HG03521 (cell line): ENCODE data around the gene UBL7.
"Not testable (repeated sequence)": the region's sequence is repeated elsewhere in the genome, so short reads cannot be mapped to it uniquely, and the experiment has no call there.

Source experiments
- ATAC-seq: cut with Tn5 transposase; IDR thresholded peaks from one replicate; pipeline ENCODE4 v1.9.1; 2021; ENCODE audit warnings: mild to moderate bottlenecking, moderate library complexity; ENCODE audit not compliant: unreplicated experiment

UBL7 gene

DNA sequence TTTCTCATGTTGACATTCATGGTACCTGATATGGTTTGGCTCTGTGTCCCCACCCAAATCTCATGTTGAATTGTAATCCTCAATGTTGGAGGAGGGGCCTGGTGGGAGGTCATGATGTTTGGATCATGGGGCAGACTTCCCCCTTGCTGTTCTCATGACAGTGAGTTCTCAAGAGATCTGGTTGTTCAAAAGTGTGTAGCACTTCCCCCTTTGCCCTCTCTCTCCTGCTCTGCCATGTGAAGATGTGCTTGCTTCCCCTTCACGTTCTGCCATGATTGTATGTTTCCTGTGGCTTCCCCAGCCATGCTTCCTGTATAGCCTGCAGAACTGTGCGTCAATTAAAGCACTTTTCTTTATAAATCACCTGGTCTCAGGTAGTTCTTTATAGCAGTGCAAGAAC lies 3.3 kb upstream of the UBL7 start:
- ATAC-seq = no peak

DNA sequence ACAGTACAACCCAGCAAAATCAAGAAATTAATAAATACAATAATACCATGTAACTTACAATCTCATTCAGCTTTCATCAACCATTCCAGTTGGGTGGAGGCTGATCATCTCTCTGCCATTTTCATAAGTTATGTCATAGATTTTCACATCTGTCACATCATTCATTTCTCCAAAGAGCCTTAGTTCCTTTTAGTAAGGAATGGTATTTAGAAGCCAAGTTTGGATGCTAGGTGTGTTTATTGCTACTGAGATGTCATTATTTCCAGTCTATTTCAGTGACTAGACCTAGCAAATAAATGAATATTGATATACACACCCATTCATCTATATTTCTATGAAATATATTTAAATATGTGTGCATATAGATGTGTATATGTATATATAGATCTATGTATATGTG lies 2.7 kb upstream of the UBL7 start:
- ATAC-seq = no peak

DNA sequence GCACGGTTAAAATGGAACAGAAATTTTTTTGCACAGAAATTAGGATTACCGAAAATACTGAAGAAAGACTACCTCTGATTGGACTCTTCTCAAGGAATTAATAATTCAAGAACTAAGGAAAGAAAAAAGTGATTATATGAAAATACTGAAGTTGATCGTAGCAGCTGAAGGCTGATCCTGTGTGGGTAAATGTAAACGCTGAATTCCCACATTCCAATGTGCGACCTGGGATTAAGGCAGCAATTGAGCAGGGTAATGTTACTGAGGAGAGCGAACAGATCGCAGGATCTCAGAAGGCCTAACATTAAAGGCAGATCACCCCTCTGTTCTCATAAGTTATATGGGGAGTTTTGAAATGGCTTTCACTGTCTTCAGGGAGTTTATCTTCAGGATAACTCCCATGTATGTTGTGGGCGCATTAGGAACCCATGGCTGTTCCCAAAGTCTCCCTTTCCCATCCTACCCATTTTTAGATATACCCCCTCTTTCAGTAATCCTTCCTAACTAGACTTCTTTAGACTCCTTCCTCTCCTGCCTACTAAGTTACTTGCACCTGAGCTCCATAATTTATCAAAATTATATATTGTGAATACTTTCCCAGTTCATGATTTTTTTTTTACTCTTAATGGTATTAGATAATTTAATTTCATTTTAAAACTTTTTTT lies 1.0 kb upstream of the UBL7 start:
- no peak for ATAC-seq

DNA sequence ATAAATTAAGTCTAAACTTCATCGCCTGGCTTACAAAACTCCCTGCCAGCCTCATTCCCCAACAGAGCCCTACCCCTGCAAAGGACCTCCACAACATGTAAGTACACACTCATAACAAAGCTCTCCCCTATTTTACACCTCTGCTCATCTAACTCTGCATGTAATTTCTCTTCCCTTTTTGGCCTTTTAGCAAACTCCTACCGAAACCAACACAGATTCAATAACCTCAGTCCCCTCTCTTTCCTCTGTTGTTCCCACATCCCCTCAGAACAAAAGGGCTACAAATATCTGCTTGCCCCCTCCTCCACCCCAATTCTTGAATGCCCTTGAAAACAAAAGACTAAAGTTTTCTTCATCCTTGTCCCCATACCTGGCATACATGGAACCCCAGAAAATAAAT lies 662 bp downstream of the UBL7 start:
- ATAC-seq = no peak

- not testable (repeated sequence) for ATAC-seq
Measured at GRCh38 chr15:74459798-74460197, 1.2 kb downstream of the UBL7 start.

GRCh38 chr15:74458473-74458872 lies 2.5 kb downstream of the UBL7 start:
- ATAC-seq = no peak

GRCh38 chr15:74457036-74457435 lies 3.9 kb downstream of the UBL7 start:
- not testable (repeated sequence) for ATAC-seq

GRCh38 chr15:74454764-74455500 lies 6.0 kb downstream of the UBL7 start:
- no peak for ATAC-seq

DNA sequence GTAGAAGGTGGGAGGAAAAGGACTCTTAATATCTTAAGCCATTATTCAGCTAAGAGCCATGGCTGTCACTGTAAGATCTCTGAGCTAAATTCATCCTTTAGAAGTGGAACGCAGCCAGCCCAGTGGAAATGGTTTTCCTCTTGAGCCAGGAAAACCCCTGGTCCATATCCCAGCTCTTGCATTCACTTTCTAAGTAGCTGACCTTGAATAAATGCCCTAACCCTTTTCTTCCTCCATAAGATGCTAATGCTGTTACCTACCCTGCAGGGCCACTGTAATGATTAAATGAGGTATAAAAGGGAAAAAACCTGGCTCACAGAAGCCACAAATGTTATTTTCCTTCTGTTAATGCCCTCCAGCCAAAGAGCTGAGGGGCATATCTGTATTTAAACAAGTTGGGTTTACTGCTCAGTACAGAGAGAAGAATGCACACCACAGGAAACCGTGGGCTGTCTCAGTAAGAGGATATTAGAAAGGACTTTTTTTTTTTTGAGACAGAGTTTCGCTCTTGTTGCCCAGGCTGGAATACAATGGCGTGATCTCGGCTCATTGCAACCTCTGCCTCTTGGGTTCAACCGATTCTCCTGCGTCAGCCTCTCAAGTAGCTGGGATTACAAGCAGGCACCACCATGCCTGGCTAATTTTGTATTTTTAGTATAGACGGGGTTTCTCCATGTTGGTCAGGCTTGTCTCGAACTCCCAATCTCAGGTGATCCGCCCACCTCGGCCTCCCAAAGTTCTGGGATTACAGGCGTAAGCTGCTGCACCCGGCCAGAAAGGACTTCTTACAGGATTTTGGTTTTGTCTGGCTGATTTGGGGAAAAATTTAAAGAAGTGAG lies 6.8 kb downstream of the UBL7 start:
- ATAC-seq = no peak

DNA sequence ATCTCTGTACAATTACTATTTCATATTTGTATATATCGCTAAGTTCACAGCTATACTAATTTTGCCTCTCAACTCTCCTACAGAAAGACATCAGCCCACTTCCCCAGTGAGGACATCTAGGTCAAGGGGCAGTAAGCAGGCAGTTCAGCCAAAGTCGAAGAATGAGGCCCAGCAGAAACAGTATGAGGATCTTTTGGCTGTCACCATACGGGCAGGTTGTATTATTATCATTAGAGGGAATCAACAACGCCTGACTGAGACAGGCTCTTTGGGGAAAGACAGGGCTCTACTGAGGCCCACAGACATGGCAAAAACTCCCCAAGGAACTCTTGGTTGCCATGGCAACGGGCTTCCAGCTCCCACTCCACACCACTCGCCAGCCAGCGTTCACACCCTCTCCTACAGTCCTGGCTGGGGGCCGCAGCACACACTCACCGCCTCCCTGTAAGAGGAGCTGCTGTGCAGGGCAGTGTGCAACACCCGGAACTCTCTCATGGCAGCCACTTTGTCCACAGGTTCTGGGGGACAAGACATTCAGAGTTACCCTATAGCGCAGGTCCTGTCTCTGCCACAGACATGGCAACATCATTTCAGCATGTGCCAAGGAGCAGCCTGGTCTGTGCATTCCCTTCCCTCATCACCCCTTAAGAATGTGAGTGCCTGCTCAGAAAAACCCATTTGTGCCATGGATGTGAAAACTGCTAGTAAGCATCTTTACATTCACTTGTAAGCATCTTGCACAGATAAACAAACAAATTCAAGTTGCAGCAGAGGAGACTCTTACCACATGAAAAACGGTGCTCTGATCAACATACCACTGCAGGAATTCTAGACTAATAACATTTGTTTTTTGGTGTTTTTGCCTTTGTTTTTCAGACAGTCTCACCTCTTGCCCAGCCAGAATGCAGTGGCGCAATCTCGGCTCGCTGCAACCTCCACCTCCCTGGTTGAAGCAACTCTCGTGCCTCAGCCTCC lies 8.8 kb downstream of the UBL7 start:
- no peak for ATAC-seq

DNA sequence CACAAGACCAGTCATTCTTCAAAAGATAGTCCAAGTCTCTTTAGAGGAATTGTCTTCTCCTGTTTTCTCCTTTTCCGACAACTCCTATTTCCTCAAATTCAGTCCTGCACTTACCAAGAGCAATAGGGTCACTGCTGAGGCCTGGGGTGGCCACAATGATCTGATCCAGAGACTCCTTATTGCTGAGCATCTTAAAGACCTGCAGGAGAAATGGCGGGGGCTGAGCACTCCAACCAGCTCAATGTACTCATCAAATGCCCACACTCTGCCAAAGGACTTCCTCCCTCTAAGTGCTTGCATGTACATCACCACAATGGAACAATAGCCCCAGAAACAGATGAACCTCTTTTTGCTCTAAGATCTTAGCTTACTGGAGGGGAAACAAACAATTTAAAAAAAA lies 9.6 kb downstream of the UBL7 start:
- ATAC-seq = no peak

GRCh38 chr15:74449643-74450205 lies 11.2 kb downstream of the UBL7 start:
- no peak for ATAC-seq

DNA sequence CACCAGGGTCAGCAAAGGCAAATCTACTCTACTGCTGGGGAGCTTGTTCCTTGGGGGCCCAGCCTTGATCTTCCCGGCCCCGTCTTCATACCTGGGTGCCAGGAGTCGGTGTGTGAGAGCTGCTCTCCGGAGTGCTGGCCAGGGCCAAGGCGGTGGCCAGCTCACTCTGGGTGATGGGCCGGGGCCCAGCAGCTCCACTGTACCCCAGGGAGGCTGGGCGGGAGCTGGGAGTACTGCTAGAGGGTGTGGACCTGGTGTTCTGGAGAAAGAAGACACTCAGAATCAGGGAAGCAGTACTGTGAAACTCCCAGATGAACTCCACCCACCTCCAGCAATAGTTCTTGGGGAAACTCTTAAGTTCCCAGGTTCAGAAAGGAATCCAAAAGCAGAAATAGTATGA lies 11.9 kb downstream of the UBL7 start:
- no peak for ATAC-seq

- ATAC-seq = no peak
Measured at GRCh38 chr15:74445816-74446763, 14.9 kb downstream of the UBL7 start.

DNA sequence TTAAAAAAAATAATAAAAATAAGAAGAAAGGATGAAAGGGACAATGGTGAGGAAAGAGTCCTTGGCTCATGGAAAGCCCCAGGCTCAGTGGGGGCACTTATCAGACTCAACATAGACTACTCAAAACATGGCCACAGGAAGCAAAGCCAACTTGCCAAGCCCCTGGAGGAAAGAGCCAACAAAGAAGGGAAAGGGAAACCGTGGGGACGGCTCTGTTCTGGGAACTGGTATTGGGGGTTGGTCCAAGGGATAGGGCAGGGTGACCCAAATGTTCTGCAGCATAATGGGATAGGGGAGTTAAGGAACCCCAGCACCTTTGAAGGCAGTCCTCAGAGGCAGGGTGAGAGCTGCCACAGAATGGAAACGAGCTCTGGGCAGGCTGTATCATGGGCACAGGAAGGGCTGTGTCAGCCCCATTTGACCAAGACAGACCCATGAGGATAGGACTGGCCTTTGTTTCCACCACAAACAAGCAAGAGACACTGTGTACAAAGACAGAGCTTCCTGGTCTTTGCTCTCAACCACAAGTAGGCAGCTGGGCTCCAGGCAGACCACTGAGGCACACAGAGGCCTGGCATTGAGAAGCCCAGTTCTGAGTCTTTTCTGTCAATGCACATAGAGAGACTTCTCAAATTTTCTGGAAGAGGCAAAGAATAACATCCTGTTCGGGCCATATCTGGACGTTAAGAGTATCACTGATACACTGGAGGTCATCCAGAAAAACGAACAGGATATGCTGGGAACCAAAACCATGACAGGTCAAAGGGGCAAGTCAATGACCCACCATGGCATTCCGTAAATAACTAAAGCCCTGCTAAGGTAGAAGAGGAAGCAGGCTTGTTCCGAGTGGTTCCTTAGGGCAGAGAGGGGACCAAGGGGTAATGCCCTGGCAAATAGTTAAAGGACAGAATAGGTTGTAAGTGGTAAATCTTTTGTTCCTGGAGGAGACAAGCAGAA lies 16.6 kb downstream of the UBL7 start:
- no peak for ATAC-seq

- no peak for ATAC-seq
Measured at GRCh38 chr15:74443100-74443909, 17.7 kb downstream of the UBL7 start.

DNA sequence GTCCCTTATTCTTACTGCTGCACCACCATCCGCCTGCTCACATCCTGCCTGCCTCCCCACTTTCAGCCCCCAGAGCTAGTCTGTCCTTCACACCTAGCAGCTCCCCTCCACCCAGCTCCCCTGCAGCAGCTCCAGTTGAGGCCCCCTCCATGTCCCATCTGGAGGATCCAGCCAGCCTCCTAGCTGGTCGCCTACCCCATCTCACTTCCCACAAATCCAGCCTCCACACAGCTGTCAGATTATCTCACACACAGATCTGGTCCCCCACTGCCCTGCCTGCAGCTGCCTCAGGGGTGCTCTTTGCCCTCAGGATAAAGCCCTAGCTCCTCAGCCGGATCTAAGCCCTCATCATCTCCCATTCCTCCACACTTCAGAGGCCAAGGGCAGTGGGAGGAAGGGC lies 18.4 kb downstream of the UBL7 start:
- no peak for ATAC-seq
